GM23338 (cell line): ENCODE data around the gene HSF2BP. TPM values are rescaled to one million over a fixed set of nuclear protein-coding genes. Genes with fewer than 3 reads are reported as not detected.

Source experiments
- ATAC-seq: fragments of 200-7000 bp; cut with Tn5 transposase; 3 replicates; pipeline ENCODE4 v1.9.1; 2020
- DNase-seq: peaks from one replicate; pipeline ENCODE4 v3.0.0-alpha.2; 2015; ENCODE audit warnings: low spot score
- H2AFZ ChIP-seq: fragments of 200-600 bp; sonication (generic); 2 replicates; pipeline ENCODE4 v1.8.0; 2016; ENCODE audit warnings: antibody characterized with exemption, mild to moderate bottlenecking, moderate library complexity
- H3F3A ChIP-seq: fragments of 200-600 bp; sonication (generic); replicated peaks from 2 replicates; pipeline ENCODE4 v1.8.0; 2017; ENCODE audit warnings: antibody characterized with exemption, mixed run types, low read depth
- H3K27ac ChIP-seq: fragments of 200-600 bp; sonication (generic); 2 replicates; pipeline ENCODE4 v1.6.1; 2016; ENCODE audit warnings: low read depth
- H3K27me3 ChIP-seq: fragments of 200-600 bp; sonication (generic); 2 replicates; pipeline ENCODE4 v1.8.0; 2016; ENCODE audit warnings: mild to moderate bottlenecking, mixed run types, moderate library complexity; ENCODE audit not compliant: insufficient read depth
- H3K36me3 ChIP-seq: fragments of 200-600 bp; sonication (generic); 2 replicates; pipeline ENCODE4 v1.8.0; 2016; ENCODE audit warnings: mild to moderate bottlenecking; ENCODE audit not compliant: insufficient read depth
- H3K4me1 ChIP-seq: fragments of 200-600 bp; sonication (generic); 2 replicates; pipeline ENCODE4 v1.8.0; 2016; ENCODE audit warnings: mild to moderate bottlenecking, moderate library complexity; ENCODE audit not compliant: insufficient read depth
- H3K4me2 ChIP-seq: fragments of 200-600 bp; sonication (generic); 2 replicates; pipeline ENCODE4 v1.7.1; 2017; ENCODE audit warnings: mixed run types
- H3K4me3 ChIP-seq: fragments of 200-600 bp; sonication (generic); 2 replicates; pipeline ENCODE4 v1.6.1; 2016; ENCODE audit warnings: mixed run types
- H3K79me2 ChIP-seq: fragments of 200-600 bp; sonication (generic); replicated peaks from 2 replicates; pipeline ENCODE4 v1.8.0; 2017; ENCODE audit warnings: mild to moderate bottlenecking; ENCODE audit not compliant: insufficient read depth
- H3K9me2 ChIP-seq: fragments of 200-600 bp; sonication (generic); 2 replicates; pipeline ENCODE4 v1.8.0; 2017; ENCODE audit not compliant: insufficient read depth
- H4K20me1 ChIP-seq: fragments of 200-600 bp; sonication (generic); replicated peaks from 2 replicates; pipeline ENCODE4 v1.8.0; 2017; ENCODE audit warnings: mild to moderate bottlenecking; ENCODE audit not compliant: insufficient read depth
- H3K27ac Mint-ChIP-seq: 2 replicates; pipeline ENCODE4 v1.8.0; 2020; ENCODE audit warnings: inconsistent platforms, mild to moderate bottlenecking, moderate library complexity, mixed read lengths
- H3K27me3 Mint-ChIP-seq: 3 replicates; pipeline ENCODE4 v1.8.0; 2022; ENCODE audit warnings: low read depth, mild to moderate bottlenecking, moderate library complexity, mixed read lengths, inconsistent platforms; ENCODE audit not compliant: insufficient read depth, poor library complexity
- H3K36me3 Mint-ChIP-seq: 3 replicates; pipeline ENCODE4 v1.8.0; 2021; ENCODE audit warnings: low read depth, mild to moderate bottlenecking, inconsistent platforms, moderate library complexity, mixed read lengths
- H3K4me1 Mint-ChIP-seq: 3 replicates; pipeline ENCODE4 v1.8.0; 2020; ENCODE audit warnings: mild to moderate bottlenecking, inconsistent platforms, mixed read lengths
- H3K4me3 Mint-ChIP-seq: 3 replicates; pipeline ENCODE4 v1.8.0; 2021; ENCODE audit warnings: moderate library complexity, mild to moderate bottlenecking, inconsistent platforms, mixed read lengths
- H3K9me3 Mint-ChIP-seq: 3 replicates; pipeline ENCODE4 v1.8.0; 2020; ENCODE audit warnings: moderate library complexity, mild to moderate bottlenecking, inconsistent platforms, mixed read lengths
- CREB1 ChIP-seq: fragments of 250-450 bp; sonication (Bioruptor Pico); IDR thresholded peaks from 2 replicates; pipeline ENCODE4 v1.5.0; 2020; ENCODE audit warnings: low read depth, mild to moderate bottlenecking, moderate library complexity
- EZH2 ChIP-seq: fragments of 200-600 bp; sonication (generic); IDR thresholded peaks from one replicate; pipeline ENCODE4 v1.8.0; 2017; ENCODE audit warnings: antibody characterized with exemption, mild to moderate bottlenecking, low read depth; ENCODE audit not compliant: unreplicated experiment
- EZH2phosphoT487 ChIP-seq: fragments of 200-600 bp; sonication (generic); IDR thresholded peaks from one replicate; pipeline ENCODE4 v1.8.1; 2018; ENCODE audit warnings: antibody characterized with exemption; ENCODE audit not compliant: unreplicated experiment
- JUNB ChIP-seq: IDR thresholded peaks from one replicate; pipeline ENCODE4 v1.6.1; 2016; ENCODE audit warnings: antibody characterized with exemption; ENCODE audit not compliant: unreplicated experiment
- NANOG ChIP-seq: IDR thresholded peaks from 2 replicates; pipeline ENCODE4 v1.6.1; 2016; ENCODE audit warnings: antibody characterized with exemption, borderline replicate concordance
- POLR2AphosphoS5 ChIP-seq: IDR thresholded peaks from 2 replicates; pipeline ENCODE4 v1.6.1; 2016; ENCODE audit warnings: antibody characterized with exemption, low read depth
- ZNF114 ChIP-seq: fragments of 250-450 bp; sonication (Bioruptor Pico); IDR thresholded peaks from 2 replicates; pipeline ENCODE4 v1.5.0; 2020; ENCODE audit warnings: mild to moderate bottlenecking, moderate library complexity
- ZNF331 ChIP-seq: fragments of 250-450 bp; sonication (Bioruptor Pico); IDR thresholded peaks from 2 replicates; pipeline ENCODE4 v1.5.0; 2020; ENCODE audit warnings: low read depth, mild to moderate bottlenecking, moderate library complexity
- polyA plus RNA-seq: library from polyadenylated mRNA; unstranded; fragments of >200 nt; fragmentation: Nextera tagmentation; extraction: Ambion mirVana; gene quantifications from 2 replicates; pipeline ENCODE4 v1.2.1, GENCODE V29; 2016
- total RNA-seq: library from RNA; depleted of rRNA; stranded (reverse); fragments of >200 nt; shearing (Covaris generic); gene quantifications from 2 replicates; pipeline ENCODE4 v1.2.3, GENCODE V29; 2014
- TF ChIP-seq, protein P1 (sequence below): fragments of 250-450 bp; sonication (Bioruptor Pico); IDR thresholded peaks from 2 replicates; pipeline ENCODE4 v1.5.0; 2020; ENCODE audit warnings: mild to moderate bottlenecking, moderate library complexity
- TF ChIP-seq, protein P2 (sequence below): IDR thresholded peaks from 2 replicates; pipeline ENCODE4 v1.6.1; 2016; ENCODE audit warnings: antibody characterized with exemption

The HSF2BP gene
- total and polyA plus RNA-seq, 2 experiments from 2014 or later: 0.78 to 2.0 TPM

DNA sequence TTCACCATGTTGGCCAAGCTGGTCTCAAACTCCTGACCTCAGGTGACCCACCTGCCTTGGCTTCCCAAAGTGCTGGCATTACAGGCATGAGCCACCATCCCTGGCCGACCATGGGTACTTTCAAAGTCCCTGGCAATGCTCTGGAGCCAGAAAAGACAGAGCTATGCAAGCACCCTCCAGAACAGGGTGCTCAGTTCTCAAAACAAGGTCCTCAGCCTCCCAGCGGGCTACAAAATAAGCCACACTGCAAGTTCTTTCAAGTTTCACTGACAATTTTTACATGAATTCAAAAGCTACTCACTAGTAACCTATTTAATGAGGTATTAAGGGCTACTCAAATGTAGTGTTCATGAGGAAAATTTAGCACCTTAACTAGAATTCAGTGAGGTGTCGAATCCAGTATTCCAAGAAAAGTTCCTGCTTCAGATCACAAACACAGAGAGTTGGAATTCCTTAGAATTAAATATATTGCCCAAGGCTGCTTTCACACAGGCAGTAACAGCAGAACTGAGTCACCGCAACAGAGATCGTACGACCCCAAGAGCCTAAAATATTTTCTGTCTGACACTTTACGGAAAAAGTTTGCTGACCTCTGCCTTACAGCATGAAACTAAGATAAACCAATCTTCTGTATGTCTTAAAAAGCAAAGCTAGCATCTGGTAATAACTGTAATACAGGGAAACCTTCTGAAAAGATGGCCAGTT, 60.7 kb downstream of the HSF2BP start:
- no peak for TF ChIP-seq POLR2AphosphoS5
- Histone ChIP-seq H3K4me2 (no peak overlapping the region), H3K4me1 (no peaks in the 10 kb centered on the region), H3K4me3 (no peak overlapping the region), H3K9me2 (no peaks in the 10 kb centered on the region), H3K79me2 (no peaks in the 10 kb centered on the region), H3K36me3 (no peaks in the 10 kb centered on the region), H3K27me3 (no peaks in the 10 kb centered on the region), H3K27ac (no peak overlapping the region), H2AFZ (no peak overlapping the region), H3F3A (no peaks in the 10 kb centered on the region), H4K20me1 (no peaks in the 10 kb centered on the region)
- H3K4me3 Mint-ChIP-seq: no peak overlapping the region
- H3K36me3 Mint-ChIP-seq: no peaks in the 10 kb centered on the region
- peaks cover 4% of the 10 kb centered on the region for H3K27me3 Mint-ChIP-seq
- DNase-seq (no peak), ATAC-seq (no peak)
- no peaks in the 10 kb centered on the region for H3K9me3 Mint-ChIP-seq
- no peaks in the 10 kb centered on the region for H3K4me1 Mint-ChIP-seq
- H3K27ac Mint-ChIP-seq: no peak overlapping the region

DNA sequence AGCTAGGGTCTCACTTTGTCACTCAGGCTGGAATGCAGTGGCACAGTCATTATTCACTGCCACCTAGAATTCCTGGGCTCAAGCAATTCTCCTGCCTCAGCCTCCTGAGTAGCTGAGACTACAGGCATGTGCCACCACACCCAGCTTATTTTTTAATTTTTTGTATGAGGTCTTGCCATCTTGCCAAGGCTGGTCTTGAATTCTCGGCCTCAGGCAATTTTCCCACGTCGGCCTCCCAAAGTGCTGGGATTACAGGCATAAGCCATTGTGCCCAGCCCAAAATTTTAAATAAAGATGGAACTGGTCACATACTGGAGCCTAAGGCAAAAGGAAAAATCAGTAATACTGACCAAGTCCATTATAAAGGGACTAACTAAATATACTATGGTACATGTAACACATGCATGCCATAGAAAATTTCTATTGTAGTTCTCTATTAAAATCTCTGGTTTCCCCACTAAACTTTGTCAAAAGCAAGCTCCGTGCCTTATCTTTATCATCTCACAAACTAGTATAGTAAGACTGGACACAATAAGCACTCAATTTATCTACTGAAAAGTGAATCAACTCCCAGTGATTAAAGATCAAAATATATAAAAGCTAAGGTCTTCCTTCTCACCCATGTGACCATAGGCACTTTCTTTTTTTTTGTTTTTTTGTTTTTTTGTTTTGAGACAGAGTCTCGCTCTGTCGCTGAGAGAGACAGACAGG, 61.6 kb downstream of the HSF2BP start:
- Histone ChIP-seq H4K20me1 (no peaks in the 10 kb centered on the region), H3K79me2 (no peaks in the 10 kb centered on the region), H3K36me3 (no peaks in the 10 kb centered on the region), H3K4me3 (no peak overlapping the region), H3K4me1 (no peaks in the 10 kb centered on the region), H3K27ac (no peak overlapping the region), H3K9me2 (no peaks in the 10 kb centered on the region), H3K27me3 (no peaks in the 10 kb centered on the region), H3K4me2 (no peak overlapping the region), H3F3A (no peaks in the 10 kb centered on the region), H2AFZ (no peak overlapping the region)
- Mint-ChIP-seq H3K27me3 (peaks cover 4% of the 10 kb centered on the region), H3K9me3 (no peaks in the 10 kb centered on the region), H3K4me3 (no peak overlapping the region), H3K4me1 (no peaks in the 10 kb centered on the region), H3K27ac (no peak overlapping the region), H3K36me3 (no peaks in the 10 kb centered on the region)
- DNase-seq (no peak), ATAC-seq (no peak)
- TF ChIP-seq, protein P1, sequence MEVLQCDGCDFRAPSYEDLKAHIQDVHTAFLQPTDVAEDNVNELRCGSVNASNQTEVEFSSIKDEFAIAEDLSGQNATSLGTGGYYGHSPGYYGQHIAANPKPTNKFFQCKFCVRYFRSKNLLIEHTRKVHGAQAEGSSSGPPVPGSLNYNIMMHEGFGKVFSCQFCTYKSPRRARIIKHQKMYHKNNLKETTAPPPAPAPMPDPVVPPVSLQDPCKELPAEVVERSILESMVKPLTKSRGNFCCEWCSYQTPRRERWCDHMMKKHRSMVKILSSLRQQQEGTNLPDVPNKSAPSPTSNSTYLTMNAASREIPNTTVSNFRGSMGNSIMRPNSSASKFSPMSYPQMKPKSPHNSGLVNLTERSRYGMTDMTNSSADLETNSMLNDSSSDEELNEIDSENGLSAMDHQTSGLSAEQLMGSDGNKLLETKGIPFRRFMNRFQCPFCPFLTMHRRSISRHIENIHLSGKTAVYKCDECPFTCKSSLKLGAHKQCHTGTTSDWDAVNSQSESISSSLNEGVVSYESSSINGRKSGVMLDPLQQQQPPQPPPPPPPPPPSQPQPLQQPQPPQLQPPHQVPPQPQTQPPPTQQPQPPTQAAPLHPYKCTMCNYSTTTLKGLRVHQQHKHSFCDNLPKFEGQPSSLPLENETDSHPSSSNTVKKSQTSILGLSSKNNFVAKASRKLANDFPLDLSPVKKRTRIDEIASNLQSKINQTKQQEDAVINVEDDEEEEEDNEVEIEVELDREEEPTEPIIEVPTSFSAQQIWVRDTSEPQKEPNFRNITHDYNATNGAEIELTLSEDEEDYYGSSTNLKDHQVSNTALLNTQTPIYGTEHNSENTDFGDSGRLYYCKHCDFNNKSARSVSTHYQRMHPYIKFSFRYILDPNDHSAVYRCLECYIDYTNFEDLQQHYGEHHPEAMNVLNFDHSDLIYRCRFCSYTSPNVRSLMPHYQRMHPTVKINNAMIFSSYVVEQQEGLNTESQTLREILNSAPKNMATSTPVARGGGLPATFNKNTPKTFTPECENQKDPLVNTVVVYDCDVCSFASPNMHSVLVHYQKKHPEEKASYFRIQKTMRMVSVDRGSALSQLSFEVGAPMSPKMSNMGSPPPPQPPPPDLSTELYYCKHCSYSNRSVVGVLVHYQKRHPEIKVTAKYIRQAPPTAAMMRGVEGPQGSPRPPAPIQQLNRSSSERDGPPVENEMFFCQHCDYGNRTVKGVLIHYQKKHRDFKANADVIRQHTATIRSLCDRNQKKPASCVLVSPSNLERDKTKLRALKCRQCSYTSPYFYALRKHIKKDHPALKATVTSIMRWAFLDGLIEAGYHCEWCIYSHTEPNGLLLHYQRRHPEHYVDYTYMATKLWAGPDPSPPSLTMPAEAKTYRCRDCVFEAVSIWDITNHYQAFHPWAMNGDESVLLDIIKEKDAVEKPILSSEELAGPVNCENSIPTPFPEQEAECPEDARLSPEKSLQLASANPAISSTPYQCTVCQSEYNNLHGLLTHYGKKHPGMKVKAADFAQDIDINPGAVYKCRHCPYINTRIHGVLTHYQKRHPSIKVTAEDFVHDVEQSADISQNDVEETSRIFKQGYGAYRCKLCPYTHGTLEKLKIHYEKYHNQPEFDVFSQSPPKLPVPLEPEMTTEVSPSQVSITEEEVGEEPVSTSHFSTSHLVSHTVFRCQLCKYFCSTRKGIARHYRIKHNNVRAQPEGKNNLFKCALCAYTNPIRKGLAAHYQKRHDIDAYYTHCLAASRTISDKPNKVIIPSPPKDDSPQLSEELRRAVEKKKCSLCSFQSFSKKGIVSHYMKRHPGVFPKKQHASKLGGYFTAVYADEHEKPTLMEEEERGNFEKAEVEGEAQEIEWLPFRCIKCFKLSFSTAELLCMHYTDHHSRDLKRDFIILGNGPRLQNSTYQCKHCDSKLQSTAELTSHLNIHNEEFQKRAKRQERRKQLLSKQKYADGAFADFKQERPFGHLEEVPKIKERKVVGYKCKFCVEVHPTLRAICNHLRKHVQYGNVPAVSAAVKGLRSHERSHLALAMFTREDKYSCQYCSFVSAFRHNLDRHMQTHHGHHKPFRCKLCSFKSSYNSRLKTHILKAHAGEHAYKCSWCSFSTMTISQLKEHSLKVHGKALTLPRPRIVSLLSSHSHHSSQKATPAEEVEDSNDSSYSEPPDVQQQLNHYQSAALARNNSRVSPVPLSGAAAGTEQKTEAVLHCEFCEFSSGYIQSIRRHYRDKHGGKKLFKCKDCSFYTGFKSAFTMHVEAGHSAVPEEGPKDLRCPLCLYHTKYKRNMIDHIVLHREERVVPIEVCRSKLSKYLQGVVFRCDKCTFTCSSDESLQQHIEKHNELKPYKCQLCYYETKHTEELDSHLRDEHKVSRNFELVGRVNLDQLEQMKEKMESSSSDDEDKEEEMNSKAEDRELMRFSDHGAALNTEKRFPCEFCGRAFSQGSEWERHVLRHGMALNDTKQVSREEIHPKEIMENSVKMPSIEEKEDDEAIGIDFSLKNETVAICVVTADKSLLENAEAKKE (CRISPR knock-in tag): no peak
- TF ChIP-seq ZNF331 (CRISPR knock-in tag): no peak
- TF ChIP-seq EZH2phosphoT487: no peak
- no peak for TF ChIP-seq EZH2
- no peak for TF ChIP-seq CREB1 (CRISPR knock-in tag)
- no peak for TF ChIP-seq NANOG
- no peak for TF ChIP-seq ZNF114 (CRISPR knock-in tag)
- TF ChIP-seq, protein P2, sequence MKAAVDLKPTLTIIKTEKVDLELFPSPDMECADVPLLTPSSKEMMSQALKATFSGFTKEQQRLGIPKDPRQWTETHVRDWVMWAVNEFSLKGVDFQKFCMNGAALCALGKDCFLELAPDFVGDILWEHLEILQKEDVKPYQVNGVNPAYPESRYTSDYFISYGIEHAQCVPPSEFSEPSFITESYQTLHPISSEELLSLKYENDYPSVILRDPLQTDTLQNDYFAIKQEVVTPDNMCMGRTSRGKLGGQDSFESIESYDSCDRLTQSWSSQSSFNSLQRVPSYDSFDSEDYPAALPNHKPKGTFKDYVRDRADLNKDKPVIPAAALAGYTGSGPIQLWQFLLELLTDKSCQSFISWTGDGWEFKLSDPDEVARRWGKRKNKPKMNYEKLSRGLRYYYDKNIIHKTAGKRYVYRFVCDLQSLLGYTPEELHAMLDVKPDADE: no peak
- TF ChIP-seq JUNB: no peak
